ENCODE results near the gene APOBEC2. TPM values are rescaled to one million over a fixed set of nuclear protein-coding genes. Genes with fewer than 3 reads are reported as not detected.

The APOBEC2 gene
- total and polyA plus RNA-seq, 2 of the 13 experiments (the other 11 are each of a cell fraction or from before 2014, with no cell fraction given) = 0.09 TPM; not detected in 1

GRCh38 chr6:41036186-41036585, 16.8 kb upstream of the APOBEC2 start (continued):
- TF ChIP-seq CREB3 (CRISPR knock-in tag; IDR thresholded peaks at IDR 0.05) (no peak), LBX2 (CRISPR knock-in tag; IDR thresholded peaks at IDR 0.05; ENCODE audit: borderline replicate concordance) (no peak), EEA1 (CRISPR knock-in tag; IDR thresholded peaks at IDR 0.05; ENCODE audit: borderline replicate concordance) (no peak), PBX3 (CRISPR knock-in tag; IDR thresholded peaks at IDR 0.05; ENCODE audit: borderline replicate concordance) (no peak), MXI1 (IDR thresholded peaks at IDR 0.05; ENCODE audit: borderline replicate concordance, low read depth, low read length) (no peak)

- Histone ChIP-seq H4K20me1 (ENCODE audit: insufficient read depth, low read length) (no peaks in the 10 kb centered on the region), H3K79me2 (ENCODE audit: insufficient read depth, low read length) (no peaks in the 10 kb centered on the region), H3K9ac (ENCODE audit: insufficient read depth, low read depth, low read length) (no peak overlapping the region), H3K4me2 (ENCODE audit: low read depth, low read length) (no peak overlapping the region), H3K27me3 (ENCODE audit: control insufficient read depth in 1 of 2, insufficient read depth in 2 of 2, low read length in 2 of 2) (no peaks in the 10 kb centered on the region), H2AFZ (ENCODE audit: low read length) (no peak overlapping the region), H3K4me3 (replicated peaks in 1 of 3; ENCODE audit: insufficient read depth in 1 of 3, low read depth in 2 of 3, low read length in 3 of 3) (no peak overlapping the region), H3K4me1 (ENCODE audit: insufficient read depth, low read length) (peaks cover 65% of the 10 kb centered on the region), H3K9me3 (ENCODE audit: low read length) (no peaks in the 10 kb centered on the region), H3K27ac (ENCODE audit: extremely low read length, insufficient read depth, low read length) (no peak overlapping the region), H3K36me3 (replicated peaks in 1 of 2; ENCODE audit: control insufficient read depth in 1 of 2, insufficient read depth in 2 of 2, low read length in 2 of 2) (peaks cover 0 to 1% of the 10 kb centered on the region in 2 experiments; a peak in 1 of 5 replicates)
- in situ Hi-C loops (cut with HindIII; ENCODE audit: extremely low pct_ligation_motif_present, low pct_unique_long_range_greater_than_20kb) (loop anchor here (25.0 kb wide), 1 partner anchor 699 kb away; no protein-coding TSS in a partner anchor), intact Hi-C loops (cut with micrococcal nuclease; ENCODE audit: unreplicated experiment) (no loop called here)
- FAIRE-seq (no peak), DNase-seq (ENCODE audit: low spot score) (no peak), ATAC-seq (no peak)
- ChIA-PET CTCF (ENCODE audit: low intra/inter-chr PET ratio, low total read pairs) (no interaction called here), POLR2A (interaction anchor here (1.2 to 2.3 kb wide), 3 partner anchors 27 to 39 kb away, joined by 3 to 10 read pairs (median 10); partner anchors contain the start of genes NFYA and OARD1)
- WGBS (ENCODE audit: low lambda C conversion rate) = 94% methylated on average over 2 of the region's 2 CpGs
- BruUV-seq (replicated peaks) = no TSS peak
- TF ChIP-seq U2AF2 (IDR thresholded peaks at IDR 0.05; ENCODE audit: low read depth, low read length) = no peak
- no peak for TF ChIP-seq ZNF772 (CRISPR knock-in tag; IDR thresholded peaks at IDR 0.05)
- TF ChIP-seq IRF2 (CRISPR knock-in tag; IDR thresholded peaks at IDR 0.05) = no peak
- TF ChIP-seq ZNF441 (CRISPR knock-in tag; IDR thresholded peaks at IDR 0.05; ENCODE audit: borderline replicate concordance) = no peak
- TF ChIP-seq ZNF703 (CRISPR knock-in tag; IDR thresholded peaks at IDR 0.05; ENCODE audit: borderline replicate concordance) = no peak
- no peak for TF ChIP-seq ZNF512B (CRISPR knock-in tag; IDR thresholded peaks at IDR 0.05; ENCODE audit: borderline replicate concordance)
- TF ChIP-seq ZBTB39 (CRISPR knock-in tag; IDR thresholded peaks at IDR 0.05) = no peak
- TF ChIP-seq GPBP1L1 (CRISPR knock-in tag; IDR thresholded peaks at IDR 0.05) = no peak
These were observed 16.4 kb upstream of the APOBEC2 start for GRCh38 chr6:41036601-41037000.
